K562 (cell line): ENCODE results near the gene ENKD1. TPM values are rescaled to one million over a fixed set of nuclear protein-coding genes. Genes with fewer than 3 reads are reported as not detected.

Source experiments
- ATAC-seq: fragments of 200-7000 bp; cut with Tn5 transposase; 3 replicates; pipeline ENCODE4 v1.9.1; 2020; ENCODE audit warnings: moderate library complexity
- BruUV-seq: library from RNA; stranded (reverse); fragments of 400-500 nt; replicated peaks from 2 replicates; lab custom pipeline; 2021; lab: Mats Ljungman, UMichigan
- CTCF ChIA-PET: fragments of 300-600 bp; formaldehyde crosslinking; extraction: SDS; loops from one replicate; lab custom pipeline; 2021; ENCODE audit warnings: low intra/inter-chr PET ratio; lab: Yijun Ruan, JAX
- POLR2A ChIA-PET: fragments of 300-600, 350-650 bp; sonication (Branson Sonifier 250); formaldehyde crosslinking; extraction: SDS; loops from one replicate; lab custom pipeline; 2021; ENCODE audit warnings: antibody characterized with exemption, inconsistent platforms; lab: Yijun Ruan, JAX
- DNase-seq, 4 experiments: peaks; one replicate each; pipeline versions ENCODE4 v3.0.0 to v3.0.0-alpha.2; 2011 to 2018; ENCODE audit warnings: low spot score in 3 of 4, mixed read lengths in 3 of 4; ENCODE audit errors: extremely low read depth in 1 of 4
- FAIRE-seq: peaks from 2 replicates; lab custom pipeline; 2011; peaks lifted over from hg19 to GRCh38; lab: Jason Lieb, UNC
- H2AFZ ChIP-seq: 2 replicates; pipeline ENCODE4 v1.6.0; 2011; ENCODE audit warnings: low read depth, low read length, control low read depth, inconsistent platforms
- H3K27ac ChIP-seq: fragments of 200-600 bp; 3 replicates; pipeline ENCODE4 v1.8.0; 2011; ENCODE audit warnings: low read depth, mild to moderate bottlenecking, control low read depth, inconsistent platforms, low read length, moderate library complexity, mixed read lengths; ENCODE audit errors: extremely low read depth
- H3K27me3 ChIP-seq, 2 experiments: fragments of 300-600 bp in 1 of 2; 2 replicates in 1 of 2; 3 replicates in 1 of 2; pipeline versions ENCODE4 v1.6.0 to v1.8.0; 2011; ENCODE audit warnings: inconsistent platforms in 2 of 2, low read length in 2 of 2, mild to moderate bottlenecking in 1 of 2, mixed read lengths in 1 of 2, moderate library complexity in 1 of 2; ENCODE audit not compliant: control insufficient read depth in 2 of 2, insufficient read depth in 2 of 2
- H3K36me3 ChIP-seq: fragments of 300-600 bp; 3 replicates; pipeline ENCODE4 v1.8.0; 2011; ENCODE audit warnings: mild to moderate bottlenecking, low read length, inconsistent platforms; ENCODE audit not compliant: control insufficient read depth, insufficient read depth
- H3K4me1 ChIP-seq, 2 experiments: fragments of 200-600 bp in 1 of 2; replicated peaks in 1 of 2; 2 replicates in 1 of 2; 3 replicates in 1 of 2; pipeline versions ENCODE4 v1.5.1 to v1.8.0; 2011; ENCODE audit warnings: inconsistent platforms in 2 of 2, low read length in 2 of 2, mild to moderate bottlenecking in 1 of 2, mixed read lengths in 1 of 2, moderate library complexity in 1 of 2; ENCODE audit not compliant: control insufficient read depth in 2 of 2, insufficient read depth in 2 of 2
- H3K4me2 ChIP-seq: 2 replicates; pipeline ENCODE4 v1.6.1; 2011; ENCODE audit warnings: low read length, control low read depth, inconsistent platforms, mixed read lengths; ENCODE audit not compliant: insufficient read depth
- H3K4me3 ChIP-seq: fragments of 200-600 bp; sonication (generic), shearing (Covaris generic); 2 replicates; pipeline ENCODE4 v1.5.1; 2016; ENCODE audit warnings: control low read depth, inconsistent platforms
- H3K79me2 ChIP-seq: fragments of 200-600 bp; 3 replicates; pipeline ENCODE4 v1.8.0; 2011; ENCODE audit warnings: low read length, inconsistent platforms; ENCODE audit not compliant: control insufficient read depth, insufficient read depth
- H3K9ac ChIP-seq, 2 experiments: 2 replicates each; pipeline versions ENCODE4 v1.6.0 to v1.6.1; 2011; ENCODE audit warnings: low read depth in 2 of 2, low read length in 2 of 2, control low read depth in 1 of 2, inconsistent platforms in 1 of 2, mild to moderate bottlenecking in 1 of 2, mixed read lengths in 1 of 2; ENCODE audit not compliant: insufficient read depth in 1 of 2
- H3K9me1 ChIP-seq: one replicate; pipeline ENCODE4 v1.6.0; 2011; ENCODE audit warnings: inconsistent platforms, mild to moderate bottlenecking, low read length, moderate library complexity; ENCODE audit not compliant: control insufficient read depth, insufficient read depth
- H3K9me3 ChIP-seq: replicated peaks from 2 replicates; pipeline ENCODE4 v1.5.1; 2011; ENCODE audit warnings: low read depth, low read length, inconsistent platforms; ENCODE audit not compliant: control insufficient read depth, insufficient read depth
- H4K20me1 ChIP-seq: replicated peaks from 2 replicates; pipeline ENCODE4 v1.6.1; 2011; ENCODE audit warnings: low read length, inconsistent platforms, mixed read lengths; ENCODE audit not compliant: control insufficient read depth, insufficient read depth
- CXXC5 ChIP-seq: fragments of 250-450 bp; sonication (Bioruptor Pico); IDR thresholded peaks from 2 replicates; pipeline ENCODE4 v1.8.0; 2022; ENCODE audit warnings: inconsistent platforms, mild to moderate bottlenecking, moderate library complexity
- REST ChIP-seq, 2 experiments: fragments of 450-650 bp; formaldehyde crosslinking in 1 of 2; IDR thresholded peaks; 2 replicates each; pipeline versions ENCODE4 v1.4.0 to v1.6.1; 2014 to 2020; ENCODE audit warnings: mild to moderate bottlenecking in 2 of 2, borderline replicate concordance in 1 of 2, low read depth in 1 of 2
- WGBS: fragments of 100-300 bp; shearing (Covaris generic); methylation state at CpG from one replicate; pipeline ENCODE4 v1.1.6; 2016; ENCODE audit warnings: low coverage, mixed read lengths; ENCODE audit not compliant: insufficient coverage; ENCODE audit errors: missing lambda C conversion rate; 5-methylcytosine and 5-hydroxymethylcytosine counted together
- in situ Hi-C: fragments of 300-500 bp; cut with MboI; formaldehyde crosslinking; loops from 4 replicates; pipeline ENCODE4 v1.15.0; 2018; ENCODE audit warnings: inconsistent platforms, mixed read lengths
- intact Hi-C: fragments of 100-400 bp; cut with micrococcal nuclease; formaldehyde crosslinking; loops from 2 replicates; pipeline ENCODE4 v1.14.2; 2022
- polyA plus RNA-seq, 8 experiments: library from polyadenylated mRNA; depleted of rRNA in 4 of 8; stranded (reverse) in 5 of 8; unstranded in 3 of 8; fragments of >200 nt; fragmentation: Nextera tagmentation in 2 of 8; fragmentation: Illumina TruSeq in 1 of 8; extraction: Ambion mirVana in 2 of 8; extraction: Trizol in 1 of 8; gene quantifications; 2 replicates each; pipeline versions ENCODE4 v1.2.1 to v1.2.3, GENCODE V29; 2011 to 2014; ENCODE audit warnings: inconsistent platforms in 1 of 8, missing spikeins in 1 of 8
- total RNA-seq, 7 experiments: library from RNA; depleted of rRNA in 6 of 7; stranded (reverse); fragments of >200 nt in 6 of 7; fragmentation: Illumina TruSeq in 2 of 7; extraction: Trizol in 2 of 7; gene quantifications; 2 replicates each; pipeline versions ENCODE4 v1.2.1 to v1.2.3, GENCODE V29; 2011 to 2021; ENCODE audit warnings: low replicate concordance in 1 of 7

The ENKD1 gene
- total and polyA plus RNA-seq, 9 of the 15 experiments (the other 6 are each of a cell fraction or from before 2014, with no cell fraction given) = 1.1 to 26.9 (median 8.3) TPM

- Histone ChIP-seq H2AFZ (no peak overlapping the region), H3K4me3 (no peak overlapping the region), H3K9ac (no peak overlapping the region), H3K27me3 (peaks cover 4 to 47% of the 10 kb centered on the region in 2 experiments; a peak in 4 of 5 replicates), H3K36me3 (peaks cover 15% of the 10 kb centered on the region), H4K20me1 (peaks cover 17% of the 10 kb centered on the region; the same call in 1 of the 2 replicates), H3K4me2 (no peak overlapping the region), H3K9me1 (no peaks in the 10 kb centered on the region), H3K4me1 (peaks cover 2 to 46% of the 10 kb centered on the region in 2 experiments), H3K9me3 (no peaks in the 10 kb centered on the region), H3K79me2 (peaks cover 3% of the 10 kb centered on the region; the same call in 2 of the 3 replicates), H3K27ac (no peak overlapping the region)
- intact Hi-C loops = no loop called here
- no peak for DNase-seq
- TF ChIP-seq REST (IDR thresholded peaks at IDR 0.05; ENCODE audit: borderline replicate concordance) (peak; percentile 29; the same call in 1 of the 2 replicates), REST (CRISPR knock-in tag; IDR thresholded peaks at IDR 0.05; ENCODE audit: low read depth) (no peak), CXXC5 (CRISPR knock-in tag) (no peak)
- ChIA-PET CTCF (interaction anchor here (1.5 kb wide), 1 partner anchor 132 kb away, joined by 3 read pairs; no protein-coding TSS in a partner anchor), POLR2A (no interaction called here)
- FAIRE-seq = no peak
- no peak for ATAC-seq
- 25% methylated on average over 20 of the region's 25 CpGs for WGBS
- in situ Hi-C loops = no loop called here
- no TSS peak for BruUV-seq
These were observed 12.7 kb downstream of the ENKD1 start for GRCh38 chr16:67653789-67654402.
